ENCODE measurements around the gene PAIP2B.

PAIP2B gene

GRCh38 chr2:71153585-71154224 is 73.2 kb downstream of the PAIP2B start:
- DNase-seq (ENCODE audit: low read depth) = no peak

GRCh38 chr2:71151620-71152019 is 75.3 kb downstream of the PAIP2B start:
- no peak for DNase-seq (ENCODE audit: low read depth)

GRCh38 chr2:71150082-71150816 is 76.7 kb downstream of the PAIP2B start:
- DNase-seq (ENCODE audit: low read depth) = no peak

- no peak for DNase-seq (ENCODE audit: low read depth)
Observed at GRCh38 chr2:71148506-71149063, 78.3 kb downstream of the PAIP2B start.

GRCh38 chr2:71143782-71144181 is 83.1 kb downstream of the PAIP2B start:
- DNase-seq (ENCODE audit: low read depth) = no peak

- DNase-seq (ENCODE audit: low read depth) = no peak
Observed at GRCh38 chr2:71136174-71136573, 90.7 kb downstream of the PAIP2B start.

- no peak for DNase-seq (ENCODE audit: low read depth)
Observed at GRCh38 chr2:71133603-71134002, 93.3 kb downstream of the PAIP2B start.

Measured in activated T-helper 1 cell treated with Interleukin-2 at 50 U/mL for 16 hours (primary cell).